K562 (cell line): ENCODE results near the gene UPK3A. TPM values are rescaled to one million over a fixed set of nuclear protein-coding genes. Genes with fewer than 3 reads are reported as not detected.

ENCODE experiments used
- ATAC-seq: fragments of 200-7000 bp; cut with Tn5 transposase; 3 replicates; pipeline ENCODE4 v1.9.1; 2020; ENCODE audit warnings: moderate library complexity
- BruUV-seq: library from RNA; stranded (reverse); fragments of 400-500 nt; replicated peaks from 2 replicates; lab custom pipeline; 2021; lab: Mats Ljungman, UMichigan
- CTCF ChIA-PET: fragments of 300-600 bp; formaldehyde crosslinking; extraction: SDS; loops from one replicate; lab custom pipeline; 2021; ENCODE audit warnings: low intra/inter-chr PET ratio; lab: Yijun Ruan, JAX
- POLR2A ChIA-PET: fragments of 300-600, 350-650 bp; sonication (Branson Sonifier 250); formaldehyde crosslinking; extraction: SDS; loops from one replicate; lab custom pipeline; 2021; ENCODE audit warnings: antibody characterized with exemption, inconsistent platforms; lab: Yijun Ruan, JAX
- DNase-seq, 4 experiments: peaks; one replicate each; pipeline versions ENCODE4 v3.0.0 to v3.0.0-alpha.2; 2011 to 2018; ENCODE audit warnings: low spot score in 3 of 4, mixed read lengths in 3 of 4; ENCODE audit errors: extremely low read depth in 1 of 4
- FAIRE-seq: peaks from 2 replicates; lab custom pipeline; 2011; peaks lifted over from hg19 to GRCh38; lab: Jason Lieb, UNC
- H2AFZ ChIP-seq: 2 replicates; pipeline ENCODE4 v1.6.0; 2011; ENCODE audit warnings: low read depth, low read length, control low read depth, inconsistent platforms
- H3K27ac ChIP-seq: fragments of 200-600 bp; 3 replicates; pipeline ENCODE4 v1.8.0; 2011; ENCODE audit warnings: low read depth, mild to moderate bottlenecking, control low read depth, inconsistent platforms, low read length, moderate library complexity, mixed read lengths; ENCODE audit errors: extremely low read depth
- H3K27me3 ChIP-seq, 2 experiments: fragments of 300-600 bp in 1 of 2; 2 replicates in 1 of 2; 3 replicates in 1 of 2; pipeline versions ENCODE4 v1.6.0 to v1.8.0; 2011; ENCODE audit warnings: inconsistent platforms in 2 of 2, low read length in 2 of 2, mild to moderate bottlenecking in 1 of 2, mixed read lengths in 1 of 2, moderate library complexity in 1 of 2; ENCODE audit not compliant: control insufficient read depth in 2 of 2, insufficient read depth in 2 of 2
- H3K36me3 ChIP-seq: fragments of 300-600 bp; 3 replicates; pipeline ENCODE4 v1.8.0; 2011; ENCODE audit warnings: mild to moderate bottlenecking, low read length, inconsistent platforms; ENCODE audit not compliant: control insufficient read depth, insufficient read depth
- H3K4me1 ChIP-seq, 2 experiments: fragments of 200-600 bp in 1 of 2; replicated peaks in 1 of 2; 2 replicates in 1 of 2; 3 replicates in 1 of 2; pipeline versions ENCODE4 v1.5.1 to v1.8.0; 2011; ENCODE audit warnings: inconsistent platforms in 2 of 2, low read length in 2 of 2, mild to moderate bottlenecking in 1 of 2, mixed read lengths in 1 of 2, moderate library complexity in 1 of 2; ENCODE audit not compliant: control insufficient read depth in 2 of 2, insufficient read depth in 2 of 2
- H3K4me2 ChIP-seq: 2 replicates; pipeline ENCODE4 v1.6.1; 2011; ENCODE audit warnings: low read length, control low read depth, inconsistent platforms, mixed read lengths; ENCODE audit not compliant: insufficient read depth
- H3K4me3 ChIP-seq: fragments of 200-600 bp; sonication (generic), shearing (Covaris generic); 2 replicates; pipeline ENCODE4 v1.5.1; 2016; ENCODE audit warnings: control low read depth, inconsistent platforms
- H3K79me2 ChIP-seq: fragments of 200-600 bp; 3 replicates; pipeline ENCODE4 v1.8.0; 2011; ENCODE audit warnings: low read length, inconsistent platforms; ENCODE audit not compliant: control insufficient read depth, insufficient read depth
- H3K9ac ChIP-seq, 2 experiments: 2 replicates each; pipeline versions ENCODE4 v1.6.0 to v1.6.1; 2011; ENCODE audit warnings: low read depth in 2 of 2, low read length in 2 of 2, control low read depth in 1 of 2, inconsistent platforms in 1 of 2, mild to moderate bottlenecking in 1 of 2, mixed read lengths in 1 of 2; ENCODE audit not compliant: insufficient read depth in 1 of 2
- H3K9me1 ChIP-seq: one replicate; pipeline ENCODE4 v1.6.0; 2011; ENCODE audit warnings: inconsistent platforms, mild to moderate bottlenecking, low read length, moderate library complexity; ENCODE audit not compliant: control insufficient read depth, insufficient read depth
- H3K9me3 ChIP-seq: replicated peaks from 2 replicates; pipeline ENCODE4 v1.5.1; 2011; ENCODE audit warnings: low read depth, low read length, inconsistent platforms; ENCODE audit not compliant: control insufficient read depth, insufficient read depth
- H4K20me1 ChIP-seq: replicated peaks from 2 replicates; pipeline ENCODE4 v1.6.1; 2011; ENCODE audit warnings: low read length, inconsistent platforms, mixed read lengths; ENCODE audit not compliant: control insufficient read depth, insufficient read depth
- E2F3 ChIP-seq: fragments of 250-450 bp; sonication (Bioruptor Pico); IDR thresholded peaks from 2 replicates; pipeline ENCODE4 v1.4.0; 2020; ENCODE audit warnings: mild to moderate bottlenecking
- ERF ChIP-seq: fragments of 450-650 bp; formaldehyde crosslinking; IDR thresholded peaks from 2 replicates; pipeline ENCODE4 v1.4.0; 2020; ENCODE audit warnings: mild to moderate bottlenecking, mixed read lengths
- FOXK1 ChIP-seq: sonication (generic); formaldehyde crosslinking; IDR thresholded peaks from 2 replicates; pipeline ENCODE4 v1.8.0; 2022; ENCODE audit warnings: missing genetic modification reagents, mild to moderate bottlenecking, borderline replicate concordance
- KDM4B ChIP-seq, 2 experiments: fragments of 450-650 bp in 1 of 2; sonication (generic) in 1 of 2; IDR thresholded peaks; 2 replicates each; pipeline ENCODE4 v1.6.1; 2016 to 2017; ENCODE audit warnings: borderline replicate concordance in 2 of 2, antibody characterized with exemption in 1 of 2, low read depth in 1 of 2, mild to moderate bottlenecking in 1 of 2
- LCOR ChIP-seq: sonication (generic); formaldehyde crosslinking; IDR thresholded peaks from 2 replicates; pipeline ENCODE4 v1.8.0; 2022; ENCODE audit warnings: mild to moderate bottlenecking, missing genetic modification reagents
- NONO ChIP-seq, 2 experiments: fragments of 200-400 bp in 1 of 2; fragments of 450-650 bp in 1 of 2; formaldehyde crosslinking in 1 of 2; IDR thresholded peaks; 2 replicates each; pipeline ENCODE4 v1.6.1; 2017; ENCODE audit warnings: low read depth in 2 of 2, mild to moderate bottlenecking in 2 of 2, moderate library complexity in 2 of 2, low read length in 1 of 2
- ZNF699 ChIP-seq: fragments of 250-450 bp; sonication (Bioruptor Pico); IDR thresholded peaks from 2 replicates; pipeline ENCODE4 v1.8.0; 2021; ENCODE audit warnings: mild to moderate bottlenecking, moderate library complexity; ENCODE audit not compliant: insufficient replicate concordance
- WGBS: fragments of 100-300 bp; shearing (Covaris generic); methylation state at CpG from one replicate; pipeline ENCODE4 v1.1.6; 2016; ENCODE audit warnings: low coverage, mixed read lengths; ENCODE audit not compliant: insufficient coverage; ENCODE audit errors: missing lambda C conversion rate; 5-methylcytosine and 5-hydroxymethylcytosine counted together
- in situ Hi-C: fragments of 300-500 bp; cut with MboI; formaldehyde crosslinking; loops from 4 replicates; pipeline ENCODE4 v1.15.0; 2018; ENCODE audit warnings: inconsistent platforms, mixed read lengths
- intact Hi-C: fragments of 100-400 bp; cut with micrococcal nuclease; formaldehyde crosslinking; loops from 2 replicates; pipeline ENCODE4 v1.14.2; 2022
- polyA plus RNA-seq, 8 experiments: library from polyadenylated mRNA; depleted of rRNA in 4 of 8; stranded (reverse) in 5 of 8; unstranded in 3 of 8; fragments of >200 nt; fragmentation: Nextera tagmentation in 2 of 8; fragmentation: Illumina TruSeq in 1 of 8; extraction: Ambion mirVana in 2 of 8; extraction: Trizol in 1 of 8; gene quantifications; 2 replicates each; pipeline versions ENCODE4 v1.2.1 to v1.2.3, GENCODE V29; 2011 to 2014; ENCODE audit warnings: inconsistent platforms in 1 of 8, missing spikeins in 1 of 8
- total RNA-seq, 7 experiments: library from RNA; depleted of rRNA in 6 of 7; stranded (reverse); fragments of >200 nt in 6 of 7; fragmentation: Illumina TruSeq in 2 of 7; extraction: Trizol in 2 of 7; gene quantifications; 2 replicates each; pipeline versions ENCODE4 v1.2.1 to v1.2.3, GENCODE V29; 2011 to 2021; ENCODE audit warnings: low replicate concordance in 1 of 7

UPK3A gene
- total and polyA plus RNA-seq, 9 of the 15 experiments (the other 6 are each of a cell fraction or from before 2014, with no cell fraction given) = not detected

- intact Hi-C loops = no loop called here
- Histone ChIP-seq H3K79me2 (no peaks in the 10 kb centered on the region), H3K4me2 (no peak overlapping the region), H3K4me3 (no peak overlapping the region), H3K4me1 (peaks cover 0 to 6% of the 10 kb centered on the region in 2 experiments; a peak in 3 of 5 replicates), H4K20me1 (no peaks in the 10 kb centered on the region), H3K9me1 (no peaks in the 10 kb centered on the region), H3K27ac (no peak overlapping the region)
- POLR2A ChIA-PET = interaction anchor here (1.1 kb wide), 1 partner anchor 11 kb away, joined by 3 read pairs; no protein-coding TSS in a partner anchor
- in situ Hi-C loops = no loop called here
- FAIRE-seq = no peak
- 30% methylated on average over 7 of the region's 13 CpGs for WGBS
- ATAC-seq = no peak
- BruUV-seq = no TSS peak
- TF ChIP-seq KDM4B (IDR thresholded peaks at IDR 0.05; ENCODE audit: borderline replicate concordance in 2 of 2, low read depth in 1 of 2) (no peak), NONO (IDR thresholded peaks at IDR 0.05; ENCODE audit: low read depth in 2 of 2, low read length in 1 of 2) (no peak), LCOR (CRISPR knock-in tag) (no peak), ERF (CRISPR knock-in tag) (no peak), E2F3 (no peak), FOXK1 (CRISPR knock-in tag) (no peak), ZNF699 (CRISPR knock-in tag) (no peak)
- TF ChIP-seq, all 486 proteins: peak for 0
- CTCF ChIA-PET = no interaction called here
- Histone ChIP-seq H2AFZ (no peak overlapping the region), H3K27me3 (peaks cover 0 to under 1% of the 10 kb centered on the region in 2 experiments; a peak in 2 of 5 replicates), H3K9me3 (no peaks in the 10 kb centered on the region), H3K36me3 (no peaks in the 10 kb centered on the region), H3K9ac (no peak overlapping the region)
- no peak for DNase-seq
Measured at GRCh38 chr22:45296628-45297297, 12.0 kb downstream of the UPK3A start.
